Fibroblast of lung (primary cell): ENCODE data around the gene SFSWAP. TPM values are rescaled to one million over a fixed set of nuclear protein-coding genes. Genes with fewer than 3 reads are reported as not detected.

ENCODE experiments used
- DNase-seq, 2 donors: peaks; one replicate each; pipeline versions ENCODE4 v3.0.0 to v3.0.0-alpha.2; 2010; ENCODE audit warnings: low read depth in 2 of 2
- H2AFZ ChIP-seq: 2 replicates; pipeline ENCODE4 v1.5.1; 2012; ENCODE audit warnings: low read length, control low read depth, inconsistent platforms
- H3K27ac ChIP-seq: 2 replicates; pipeline ENCODE4 v1.5.1; 2011; ENCODE audit warnings: low read length, control low read depth; ENCODE audit not compliant: insufficient read depth
- H3K27me3 ChIP-seq: 2 replicates; pipeline ENCODE4 v1.5.1; 2011; ENCODE audit warnings: mild to moderate bottlenecking, low read length; ENCODE audit not compliant: control insufficient read depth, insufficient read depth
- H3K36me3 ChIP-seq: 2 replicates; pipeline ENCODE4 v1.5.1; 2011; ENCODE audit warnings: low read length; ENCODE audit not compliant: control insufficient read depth, insufficient read depth
- H3K4me1 ChIP-seq: 2 replicates; pipeline ENCODE4 v1.5.1; 2011; ENCODE audit warnings: low read length; ENCODE audit not compliant: control insufficient read depth, insufficient read depth; ENCODE audit errors: extremely low read depth
- H3K4me2 ChIP-seq: 2 replicates; pipeline ENCODE4 v1.5.1; 2011; ENCODE audit warnings: low read length, control low read depth; ENCODE audit not compliant: insufficient read depth; ENCODE audit errors: extremely low read depth
- H3K4me3 ChIP-seq, 4 experiments: fragments of 200-600 bp in 1 of 4; sonication (generic) in 1 of 4; replicated peaks in 1 of 4; 2 replicates each; pipeline ENCODE4 v1.5.1; 2011 to 2016; ENCODE audit warnings: low read length in 4 of 4, low read depth in 3 of 4, mild to moderate bottlenecking in 3 of 4, control low read depth in 2 of 4, inconsistent platforms in 1 of 4, mixed read lengths in 1 of 4; ENCODE audit not compliant: insufficient read depth in 1 of 4; ENCODE audit errors: control extremely low read depth in 1 of 4
- H3K79me2 ChIP-seq: 2 replicates; pipeline ENCODE4 v1.5.1; 2012; ENCODE audit warnings: mild to moderate bottlenecking, low read length, inconsistent platforms; ENCODE audit not compliant: control insufficient read depth, insufficient read depth
- H3K9ac ChIP-seq: 2 replicates; pipeline ENCODE4 v1.5.1; 2011; ENCODE audit warnings: mild to moderate bottlenecking, low read length, control low read depth; ENCODE audit not compliant: insufficient read depth
- H3K9me3 ChIP-seq: 2 replicates; pipeline ENCODE4 v1.5.1; 2012; ENCODE audit warnings: low read depth, low read length; ENCODE audit not compliant: control insufficient read depth, insufficient read depth
- H4K20me1 ChIP-seq: 2 replicates; pipeline ENCODE4 v1.5.1; 2011; ENCODE audit warnings: low read length; ENCODE audit not compliant: control insufficient read depth, insufficient read depth; ENCODE audit errors: extremely low read depth
- CTCF ChIP-seq, 2 donors: IDR thresholded peaks in 1 of 2; conservative IDR thresholded peaks in 1 of 2; 1 replicate in 1 of 2; 2 replicates in 1 of 2; pipeline ENCODE4 v1.5.1; 2011 to 2012; ENCODE audit warnings: low read length in 2 of 2, control low read depth in 1 of 2, inconsistent platforms in 1 of 2, low read depth in 1 of 2, mild to moderate bottlenecking in 1 of 2
- EZH2 ChIP-seq: IDR thresholded peaks from 2 replicates; pipeline ENCODE4 v1.5.1; 2012; ENCODE audit warnings: low read length, control low read depth, mild to moderate bottlenecking; ENCODE audit errors: missing control alignments
- polyA plus RNA-seq, 2 donors: library from polyadenylated mRNA; depleted of rRNA in 1 of 2; stranded (reverse) in 1 of 2; unstranded in 1 of 2; fragments of >200 nt; gene quantifications; 2 replicates each; pipeline ENCODE4 v1.2.1, GENCODE V29; 2011 to 2012; ENCODE audit warnings: missing spikeins in 1 of 2
- total RNA-seq: library from RNA; depleted of rRNA; stranded (reverse); fragments of >200 nt; gene quantifications from 2 replicates; pipeline ENCODE4 v1.2.1, GENCODE V29; 2014

SFSWAP gene
- total and polyA plus RNA-seq, 2 donors (not counting 1 experiment from before 2014, with no cell fraction given) = 9.9 to 23.3 TPM

DNA sequence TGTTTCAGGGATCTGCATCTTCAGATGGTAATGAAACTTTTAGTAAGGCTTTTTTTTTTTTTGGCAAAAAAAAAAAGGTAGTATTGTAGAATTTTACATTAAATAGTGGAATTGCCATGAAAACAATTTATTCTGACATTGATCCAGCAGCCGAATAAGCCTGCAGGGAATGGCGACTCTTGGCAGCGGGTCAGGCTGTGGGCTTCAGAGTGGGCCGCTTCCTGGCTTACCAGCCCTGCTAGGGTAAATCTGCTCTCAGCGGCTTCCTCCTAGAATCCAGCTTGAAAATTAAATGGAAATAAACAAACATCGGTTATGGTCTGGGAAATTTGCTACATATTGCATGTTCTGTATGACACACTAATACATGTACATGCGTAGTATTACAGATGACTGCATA is 34.8 kb downstream of the SFSWAP start:
- Histone ChIP-seq H3K4me1 (no peaks in the 10 kb centered on the region), H3K4me2 (no peak overlapping the region), H3K79me2 (no peaks in the 10 kb centered on the region), H3K27ac (no peak overlapping the region), H3K9ac (no peak overlapping the region), H3K9me3 (no peaks in the 10 kb centered on the region), H3K27me3 (no peaks in the 10 kb centered on the region), H3K36me3 (peaks cover 5% of the 10 kb centered on the region), H3K4me3 (no peak overlapping the region), H2AFZ (no peak overlapping the region), H4K20me1 (no peaks in the 10 kb centered on the region)
- DNase-seq = no peak
- TF ChIP-seq CTCF (conservative IDR thresholded peaks at IDR 0.05 in 1 of 2, IDR thresholded peaks at IDR 0.05 in 1 of 2; ENCODE audit: low read depth in 1 of 2, low read length in 2 of 2) (no peak), EZH2 (no peak)

GRCh38 chr12:131747276-131748177 is 36.6 kb downstream of the SFSWAP start:
- no peak overlapping the region for H2AFZ ChIP-seq
- no peaks in the 10 kb centered on the region for H3K27me3 ChIP-seq
- H3K79me2 ChIP-seq = no peaks in the 10 kb centered on the region
- H3K27ac ChIP-seq = no peak overlapping the region
- TF ChIP-seq CTCF (conservative IDR thresholded peaks at IDR 0.05 in 1 of 2, IDR thresholded peaks at IDR 0.05 in 1 of 2; ENCODE audit: low read depth in 1 of 2, low read length in 2 of 2) = no peak
- no peak for TF ChIP-seq EZH2
- H3K4me1 ChIP-seq = no peaks in the 10 kb centered on the region
- no peak for DNase-seq
- no peaks in the 10 kb centered on the region for H4K20me1 ChIP-seq
- H3K4me2 ChIP-seq = no peak overlapping the region
- peaks cover 8% of the 10 kb centered on the region for H3K36me3 ChIP-seq
- H3K9ac ChIP-seq = no peak overlapping the region
- H3K9me3 ChIP-seq = no peaks in the 10 kb centered on the region
- no peak overlapping the region for H3K4me3 ChIP-seq

- H3K9ac ChIP-seq = no peak overlapping the region
- TF ChIP-seq EZH2 (no peak), CTCF (conservative IDR thresholded peaks at IDR 0.05 in 1 of 2, IDR thresholded peaks at IDR 0.05 in 1 of 2; ENCODE audit: low read depth in 1 of 2, low read length in 2 of 2) (no peak)
- no peak overlapping the region for H3K27ac ChIP-seq
- no peaks in the 10 kb centered on the region for H4K20me1 ChIP-seq
- H3K27me3 ChIP-seq = no peaks in the 10 kb centered on the region
- DNase-seq = no peak
- no peaks in the 10 kb centered on the region for H3K4me1 ChIP-seq
- H3K4me3 ChIP-seq = no peak overlapping the region
- H3K9me3 ChIP-seq = no peaks in the 10 kb centered on the region
- no peak overlapping the region for H2AFZ ChIP-seq
- H3K36me3 ChIP-seq = peaks cover 14% of the 10 kb centered on the region
- no peaks in the 10 kb centered on the region for H3K79me2 ChIP-seq
- H3K4me2 ChIP-seq = no peak overlapping the region
Measured at GRCh38 chr12:131749618-131750315, 38.9 kb downstream of the SFSWAP start.
